ENCODE data around the gene COL4A2.

The COL4A2 gene

GRCh38 chr13:110462091-110462490 is 155.0 kb downstream of the COL4A2 start:
- FAIRE-seq: no peak

- no peak for FAIRE-seq
These were observed 156.1 kb downstream of the COL4A2 start for GRCh38 chr13:110463156-110463555.

GRCh38 chr13:110463871-110464510 is 156.9 kb downstream of the COL4A2 start:
- FAIRE-seq: no peak

- no peak for FAIRE-seq
These were observed 157.7 kb downstream of the COL4A2 start for GRCh38 chr13:110464556-110465333.

GRCh38 chr13:110465696-110466095 is 158.6 kb downstream of the COL4A2 start:
- no peak for FAIRE-seq

GRCh38 chr13:110466266-110466915 is 159.3 kb downstream of the COL4A2 start:
- FAIRE-seq: no peak

- no peak for FAIRE-seq
These were observed 160.5 kb downstream of the COL4A2 start for GRCh38 chr13:110467516-110468110.

- no peak for FAIRE-seq
These were observed 162.0 kb downstream of the COL4A2 start for GRCh38 chr13:110468986-110469495.

- FAIRE-seq: no peak
These were observed 162.5 kb downstream of the COL4A2 start for GRCh38 chr13:110469597-110469996.

GRCh38 chr13:110470272-110471009 is 163.4 kb downstream of the COL4A2 start:
- FAIRE-seq: no peak

- no peak for FAIRE-seq
These were observed 164.2 kb downstream of the COL4A2 start for GRCh38 chr13:110471156-110471832.

GRCh38 chr13:110471833-110472162 is 164.7 kb downstream of the COL4A2 start:
- FAIRE-seq: no peak

- FAIRE-seq: no peak
These were observed 165.9 kb downstream of the COL4A2 start for GRCh38 chr13:110472904-110473563.

- no peak for FAIRE-seq
These were observed 167.6 kb downstream of the COL4A2 start for GRCh38 chr13:110474713-110475112.

GRCh38 chr13:110475117-110475516 is 168.0 kb downstream of the COL4A2 start:
- no peak for FAIRE-seq

GRCh38 chr13:110475550-110476219 is 168.6 kb downstream of the COL4A2 start:
- FAIRE-seq: no peak

GRCh38 chr13:110476220-110476617 is 169.1 kb downstream of the COL4A2 start:
- FAIRE-seq: no peak

GRCh38 chr13:110477706-110478245 is 170.7 kb downstream of the COL4A2 start:
- FAIRE-seq: no peak

GRCh38 chr13:110478405-110479214 is 171.5 kb downstream of the COL4A2 start:
- no peak for FAIRE-seq

- no peak for FAIRE-seq
These were observed 172.1 kb downstream of the COL4A2 start for GRCh38 chr13:110479215-110479545.

Measured in islet of Langerhans (tissue), 1 donor.